HepG2 (cell line): ENCODE results near the gene R3HDM4. TPM values are rescaled to one million over a fixed set of nuclear protein-coding genes. Genes with fewer than 3 reads are reported as not detected.

Experiments used
- BORCS8-MEF2B ChIP-seq: sonication (generic); formaldehyde crosslinking; IDR thresholded peaks from 2 replicates; pipeline ENCODE4 v1.8.0; 2022; ENCODE audit warnings: mild to moderate bottlenecking, missing genetic modification reagents
- CCAR2 ChIP-seq: fragments of 200-400 bp; formaldehyde crosslinking; optimal IDR thresholded peaks from 2 replicates; pipeline ENCODE3; 2018; ENCODE audit warnings: low read depth, mild to moderate bottlenecking, low read length, moderate library complexity
- ETV6 ChIP-seq: sonication (generic); formaldehyde crosslinking; conservative IDR thresholded peaks from 2 replicates; pipeline ENCODE4 v1.4.0; 2020; ENCODE audit warnings: missing genetic modification reagents
- GPN1 ChIP-seq: sonication (generic); formaldehyde crosslinking; IDR thresholded peaks from 2 replicates; pipeline ENCODE4 v1.5.1; 2020; ENCODE audit warnings: missing genetic modification reagents, borderline replicate concordance
- KLF6 ChIP-seq: IDR thresholded peaks from 2 replicates; pipeline ENCODE4 v1.8.0; 2016; ENCODE audit warnings: missing biosample characterization, missing genetic modification reagents
- MED8 ChIP-seq: sonication (generic); formaldehyde crosslinking; IDR thresholded peaks from 2 replicates; pipeline ENCODE4 v1.8.1; 2023; ENCODE audit warnings: mild to moderate bottlenecking, missing genetic modification reagents; ENCODE audit not compliant: insufficient replicate concordance
- NFE2L1 ChIP-seq: sonication (generic); formaldehyde crosslinking; IDR thresholded peaks from 2 replicates; pipeline ENCODE4 v1.4.0; 2020; ENCODE audit warnings: missing genetic modification reagents, mild to moderate bottlenecking, borderline replicate concordance
- RFX5 ChIP-seq: IDR thresholded peaks from 2 replicates; pipeline ENCODE4 v1.6.1; 2011; ENCODE audit warnings: low read depth, low read length, improper control_type of control experiment
- ZNF225 ChIP-seq: sonication (generic); formaldehyde crosslinking; IDR thresholded peaks from 2 replicates; pipeline ENCODE4 v1.4.0; 2020; ENCODE audit warnings: mild to moderate bottlenecking, missing genetic modification reagents
- ZNF451 ChIP-seq: sonication (generic); formaldehyde crosslinking; IDR thresholded peaks from 2 replicates; pipeline ENCODE4 v1.5.0; 2020; ENCODE audit warnings: mild to moderate bottlenecking, missing genetic modification reagents
- ZNF501 ChIP-seq: sonication (generic); formaldehyde crosslinking; IDR thresholded peaks from 2 replicates; pipeline ENCODE4 v1.5.1; 2020; ENCODE audit warnings: mild to moderate bottlenecking, moderate library complexity, missing genetic modification reagents
- ZNF615 ChIP-seq: sonication (generic); formaldehyde crosslinking; IDR thresholded peaks from 2 replicates; pipeline ENCODE4 v1.5.0; 2020; ENCODE audit warnings: mild to moderate bottlenecking, missing genetic modification reagents, borderline replicate concordance
- ZNF629 ChIP-seq: sonication (generic); formaldehyde crosslinking; conservative IDR thresholded peaks from 2 replicates; pipeline ENCODE4 v1.5.0; 2020; ENCODE audit warnings: missing genetic modification reagents
- ZNF703 ChIP-seq: sonication (generic); formaldehyde crosslinking; IDR thresholded peaks from 2 replicates; pipeline ENCODE4 v1.5.1; 2020; ENCODE audit warnings: missing genetic modification reagents, mild to moderate bottlenecking, moderate library complexity, borderline replicate concordance
- polyA plus RNA-seq, 8 experiments: library from polyadenylated mRNA; depleted of rRNA in 3 of 8; stranded (reverse) in 7 of 8; unstranded in 1 of 8; fragments of >200 nt; fragmentation: Illumina TruSeq in 4 of 8; extraction: Trizol in 4 of 8; gene quantifications; 2 replicates each; pipeline versions ENCODE4 v1.2.1 to v1.2.3, GENCODE V29; 2011 to 2016; ENCODE audit warnings: low read depth in 4 of 8, missing spikeins in 1 of 8, mixed read lengths in 1 of 8; ENCODE audit not compliant: insufficient read depth in 1 of 8
- total RNA-seq, 5 experiments: library from RNA; depleted of rRNA; stranded (reverse); fragments of >200 nt; fragmentation: Illumina TruSeq; extraction: Trizol; gene quantifications; 2 replicates each; pipeline ENCODE4 v1.2.3, GENCODE V29; 2016; ENCODE audit warnings: low read depth in 1 of 5
- TF ChIP-seq, protein P1 (sequence below): sonication (generic); formaldehyde crosslinking; IDR thresholded peaks from 2 replicates; pipeline ENCODE4 v1.8.0; 2022; ENCODE audit warnings: mild to moderate bottlenecking, missing genetic modification reagents; ENCODE audit not compliant: insufficient replicate concordance
- TF ChIP-seq, protein P2 (sequence below): sonication (generic); formaldehyde crosslinking; IDR thresholded peaks from 2 replicates; pipeline ENCODE4 v1.5.1; 2020; ENCODE audit warnings: missing genetic modification reagents, mild to moderate bottlenecking, borderline replicate concordance
- TF ChIP-seq, protein P3 (sequence below): IDR thresholded peaks from 2 replicates; pipeline ENCODE4 v1.6.1; 2016
- TF ChIP-seq, protein P4 (sequence below): sonication (generic); formaldehyde crosslinking; IDR thresholded peaks from 2 replicates; pipeline ENCODE4 v1.4.0; 2020; ENCODE audit warnings: missing genetic modification reagents
- TF ChIP-seq, protein P5 (sequence below), 2 experiments: sonication (generic) in 1 of 2; formaldehyde crosslinking in 1 of 2; IDR thresholded peaks; 2 replicates each; pipeline versions ENCODE4 v1.4.0 to v1.6.1; 2016 to 2020; ENCODE audit warnings: borderline replicate concordance in 1 of 2, low read depth in 1 of 2, mild to moderate bottlenecking in 1 of 2, missing genetic modification reagents in 1 of 2

R3HDM4 gene
- total and polyA plus RNA-seq, 2 of the 13 experiments (the other 11 are each of a cell fraction or from before 2014, with no cell fraction given): 26.2 to 26.9 TPM

DNA sequence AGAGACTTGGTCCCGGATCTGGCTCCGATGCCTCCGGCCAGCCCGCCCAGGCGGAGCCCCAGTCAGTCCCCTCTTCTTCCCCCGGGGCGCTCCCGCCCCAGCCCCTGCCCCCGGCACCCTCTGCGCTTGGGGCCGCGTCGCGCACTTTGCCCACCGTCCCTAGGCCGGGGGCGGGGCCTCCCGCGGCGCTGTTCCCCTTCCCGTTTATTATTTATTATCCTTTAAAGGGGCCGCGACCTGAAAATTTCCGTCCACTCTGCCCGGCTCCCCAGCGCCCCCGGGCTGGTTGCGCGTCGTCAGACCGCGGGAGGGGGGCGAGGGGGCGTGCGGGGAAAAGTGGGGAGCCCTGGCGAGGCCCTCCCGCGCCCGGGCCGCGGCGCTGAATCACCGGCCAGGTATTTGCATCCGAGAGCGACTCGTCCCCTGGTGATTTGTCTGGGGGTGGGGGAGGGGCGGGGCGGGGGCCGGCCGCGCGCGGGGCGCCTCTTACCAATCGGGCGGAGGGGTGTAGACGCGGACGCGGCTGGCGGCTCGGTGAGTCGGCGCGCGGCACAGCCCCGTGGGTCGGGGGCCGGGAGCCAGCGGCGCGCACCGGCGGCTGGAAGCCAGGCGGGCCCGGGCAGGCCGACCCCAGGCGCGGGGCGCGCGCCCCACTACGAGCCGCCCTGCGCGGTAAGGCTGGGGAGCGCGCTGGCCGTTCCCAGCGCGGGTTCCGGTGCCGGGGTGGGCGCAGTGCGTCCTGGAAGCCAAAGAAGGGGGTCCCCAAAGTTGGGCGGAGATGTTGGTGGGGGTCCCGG is 12.7 kb upstream of the R3HDM4 start, which contains the start of gene ARID3A (continued):
- no peak for TF ChIP-seq ETV6 (CRISPR knock-in tag)
- TF ChIP-seq, protein P1, sequence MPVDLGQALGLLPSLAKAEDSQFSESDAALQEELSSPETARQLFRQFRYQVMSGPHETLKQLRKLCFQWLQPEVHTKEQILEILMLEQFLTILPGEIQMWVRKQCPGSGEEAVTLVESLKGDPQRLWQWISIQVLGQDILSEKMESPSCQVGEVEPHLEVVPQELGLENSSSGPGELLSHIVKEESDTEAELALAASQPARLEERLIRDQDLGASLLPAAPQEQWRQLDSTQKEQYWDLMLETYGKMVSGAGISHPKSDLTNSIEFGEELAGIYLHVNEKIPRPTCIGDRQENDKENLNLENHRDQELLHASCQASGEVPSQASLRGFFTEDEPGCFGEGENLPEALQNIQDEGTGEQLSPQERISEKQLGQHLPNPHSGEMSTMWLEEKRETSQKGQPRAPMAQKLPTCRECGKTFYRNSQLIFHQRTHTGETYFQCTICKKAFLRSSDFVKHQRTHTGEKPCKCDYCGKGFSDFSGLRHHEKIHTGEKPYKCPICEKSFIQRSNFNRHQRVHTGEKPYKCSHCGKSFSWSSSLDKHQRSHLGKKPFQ (CRISPR knock-in tag): peak; percentile 56
- TF ChIP-seq ZNF451 (CRISPR knock-in tag): no peak
- TF ChIP-seq KLF6 (CRISPR knock-in tag): no peak; the same call in 1 of the 2 replicates
- TF ChIP-seq, protein P2, sequence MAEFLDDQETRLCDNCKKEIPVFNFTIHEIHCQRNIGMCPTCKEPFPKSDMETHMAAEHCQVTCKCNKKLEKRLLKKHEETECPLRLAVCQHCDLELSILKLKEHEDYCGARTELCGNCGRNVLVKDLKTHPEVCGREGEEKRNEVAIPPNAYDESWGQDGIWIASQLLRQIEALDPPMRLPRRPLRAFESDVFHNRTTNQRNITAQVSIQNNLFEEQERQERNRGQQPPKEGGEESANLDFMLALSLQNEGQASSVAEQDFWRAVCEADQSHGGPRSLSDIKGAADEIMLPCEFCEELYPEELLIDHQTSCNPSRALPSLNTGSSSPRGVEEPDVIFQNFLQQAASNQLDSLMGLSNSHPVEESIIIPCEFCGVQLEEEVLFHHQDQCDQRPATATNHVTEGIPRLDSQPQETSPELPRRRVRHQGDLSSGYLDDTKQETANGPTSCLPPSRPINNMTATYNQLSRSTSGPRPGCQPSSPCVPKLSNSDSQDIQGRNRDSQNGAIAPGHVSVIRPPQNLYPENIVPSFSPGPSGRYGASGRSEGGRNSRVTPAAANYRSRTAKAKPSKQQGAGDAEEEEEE (CRISPR knock-in tag): no peak
- TF ChIP-seq, protein P3, sequence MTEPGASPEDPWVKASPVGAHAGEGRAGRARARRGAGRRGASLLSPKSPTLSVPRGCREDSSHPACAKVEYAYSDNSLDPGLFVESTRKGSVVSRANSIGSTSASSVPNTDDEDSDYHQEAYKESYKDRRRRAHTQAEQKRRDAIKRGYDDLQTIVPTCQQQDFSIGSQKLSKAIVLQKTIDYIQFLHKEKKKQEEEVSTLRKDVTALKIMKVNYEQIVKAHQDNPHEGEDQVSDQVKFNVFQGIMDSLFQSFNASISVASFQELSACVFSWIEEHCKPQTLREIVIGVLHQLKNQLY (CRISPR knock-in tag): no peak
- TF ChIP-seq GPN1 (CRISPR knock-in tag): no peak
- no peak for TF ChIP-seq ZNF501
- no peak for TF ChIP-seq CCAR2
- TF ChIP-seq BORCS8-MEF2B: no peak
- no peak for TF ChIP-seq ZNF225 (CRISPR knock-in tag)
- TF ChIP-seq RFX5: no peak
- no peak for TF ChIP-seq ZNF629 (CRISPR knock-in tag)
- no peak for TF ChIP-seq ZNF615 (CRISPR knock-in tag)
- TF ChIP-seq NFE2L1 (CRISPR knock-in tag): no peak
- TF ChIP-seq, protein P4, sequence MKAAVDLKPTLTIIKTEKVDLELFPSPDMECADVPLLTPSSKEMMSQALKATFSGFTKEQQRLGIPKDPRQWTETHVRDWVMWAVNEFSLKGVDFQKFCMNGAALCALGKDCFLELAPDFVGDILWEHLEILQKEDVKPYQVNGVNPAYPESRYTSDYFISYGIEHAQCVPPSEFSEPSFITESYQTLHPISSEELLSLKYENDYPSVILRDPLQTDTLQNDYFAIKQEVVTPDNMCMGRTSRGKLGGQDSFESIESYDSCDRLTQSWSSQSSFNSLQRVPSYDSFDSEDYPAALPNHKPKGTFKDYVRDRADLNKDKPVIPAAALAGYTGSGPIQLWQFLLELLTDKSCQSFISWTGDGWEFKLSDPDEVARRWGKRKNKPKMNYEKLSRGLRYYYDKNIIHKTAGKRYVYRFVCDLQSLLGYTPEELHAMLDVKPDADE (CRISPR knock-in tag): no peak
- TF ChIP-seq MED8 (CRISPR knock-in tag): no peak
- TF ChIP-seq ZNF703 (CRISPR knock-in tag): 0 out of 2 replicates have a peak, but pooled peaks have one; percentile 19
- TF ChIP-seq, protein P5, sequence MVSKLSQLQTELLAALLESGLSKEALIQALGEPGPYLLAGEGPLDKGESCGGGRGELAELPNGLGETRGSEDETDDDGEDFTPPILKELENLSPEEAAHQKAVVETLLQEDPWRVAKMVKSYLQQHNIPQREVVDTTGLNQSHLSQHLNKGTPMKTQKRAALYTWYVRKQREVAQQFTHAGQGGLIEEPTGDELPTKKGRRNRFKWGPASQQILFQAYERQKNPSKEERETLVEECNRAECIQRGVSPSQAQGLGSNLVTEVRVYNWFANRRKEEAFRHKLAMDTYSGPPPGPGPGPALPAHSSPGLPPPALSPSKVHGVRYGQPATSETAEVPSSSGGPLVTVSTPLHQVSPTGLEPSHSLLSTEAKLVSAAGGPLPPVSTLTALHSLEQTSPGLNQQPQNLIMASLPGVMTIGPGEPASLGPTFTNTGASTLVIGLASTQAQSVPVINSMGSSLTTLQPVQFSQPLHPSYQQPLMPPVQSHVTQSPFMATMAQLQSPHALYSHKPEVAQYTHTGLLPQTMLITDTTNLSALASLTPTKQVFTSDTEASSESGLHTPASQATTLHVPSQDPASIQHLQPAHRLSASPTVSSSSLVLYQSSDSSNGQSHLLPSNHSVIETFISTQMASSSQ (IDR thresholded peaks at IDR 0.05; ENCODE audit: low read depth): no peak
- TF ChIP-seq, protein P5 (CRISPR knock-in tag; IDR thresholded peaks at IDR 0.05; ENCODE audit: borderline replicate concordance): 0 out of 2 replicates have a peak, but pooled peaks have one; percentile 10
